ENCODE data around the gene C2CD5.

C2CD5 gene

GRCh38 chr12:22409377-22410164 lies 134.8 kb downstream of the C2CD5 start:
- FAIRE-seq, result no peak

GRCh38 chr12:22408610-22409376 lies 135.5 kb downstream of the C2CD5 start:
- FAIRE-seq, result no peak

- no peak for FAIRE-seq
Observed at GRCh38 chr12:22407397-22407796, 136.9 kb downstream of the C2CD5 start.

- FAIRE-seq, result no peak
Observed at GRCh38 chr12:22406627-22407026, 137.7 kb downstream of the C2CD5 start.

GRCh38 chr12:22399464-22400180 lies 144.7 kb downstream of the C2CD5 start:
- FAIRE-seq, result no peak
